Testis (tissue), 2 donors: ENCODE measurements around the gene MEF2A.

Experiments used
- POLR2A ChIP-seq: fragments of 450-650 bp; IDR thresholded peaks from one replicate; pipeline ENCODE4 v1.6.1; 2017; ENCODE audit warnings: antibody characterized with exemption, mild to moderate bottlenecking, moderate library complexity
- TF ChIP-seq, protein P1 (sequence below), 3 experiments: fragments of 450-650 bp in 2 of 3; fragments of 200-600 bp in 1 of 3; sonication (generic) in 1 of 3; IDR thresholded peaks; one replicate each; pipeline ENCODE4 v1.5.1; 2016 to 2019; ENCODE audit warnings: antibody characterized with exemption in 3 of 3, mild to moderate bottlenecking in 2 of 3, moderate library complexity in 1 of 3

- TF ChIP-seq, protein P1, sequence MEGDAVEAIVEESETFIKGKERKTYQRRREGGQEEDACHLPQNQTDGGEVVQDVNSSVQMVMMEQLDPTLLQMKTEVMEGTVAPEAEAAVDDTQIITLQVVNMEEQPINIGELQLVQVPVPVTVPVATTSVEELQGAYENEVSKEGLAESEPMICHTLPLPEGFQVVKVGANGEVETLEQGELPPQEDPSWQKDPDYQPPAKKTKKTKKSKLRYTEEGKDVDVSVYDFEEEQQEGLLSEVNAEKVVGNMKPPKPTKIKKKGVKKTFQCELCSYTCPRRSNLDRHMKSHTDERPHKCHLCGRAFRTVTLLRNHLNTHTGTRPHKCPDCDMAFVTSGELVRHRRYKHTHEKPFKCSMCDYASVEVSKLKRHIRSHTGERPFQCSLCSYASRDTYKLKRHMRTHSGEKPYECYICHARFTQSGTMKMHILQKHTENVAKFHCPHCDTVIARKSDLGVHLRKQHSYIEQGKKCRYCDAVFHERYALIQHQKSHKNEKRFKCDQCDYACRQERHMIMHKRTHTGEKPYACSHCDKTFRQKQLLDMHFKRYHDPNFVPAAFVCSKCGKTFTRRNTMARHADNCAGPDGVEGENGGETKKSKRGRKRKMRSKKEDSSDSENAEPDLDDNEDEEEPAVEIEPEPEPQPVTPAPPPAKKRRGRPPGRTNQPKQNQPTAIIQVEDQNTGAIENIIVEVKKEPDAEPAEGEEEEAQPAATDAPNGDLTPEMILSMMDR (IDR thresholded peaks at IDR 0.05): no peak
- no peak for TF ChIP-seq POLR2A
Observed at GRCh38 chr15:99633655-99634054, 67.9 kb downstream of the MEF2A start.
